ENCODE results near the gene FXYD2. TPM values are rescaled to one million over a fixed set of nuclear protein-coding genes. Genes with fewer than 3 reads are reported as not detected.

FXYD2 gene
- total RNA-seq, 4 donors from 2014 or later = 1.2 TPM; not detected in 3

DNA sequence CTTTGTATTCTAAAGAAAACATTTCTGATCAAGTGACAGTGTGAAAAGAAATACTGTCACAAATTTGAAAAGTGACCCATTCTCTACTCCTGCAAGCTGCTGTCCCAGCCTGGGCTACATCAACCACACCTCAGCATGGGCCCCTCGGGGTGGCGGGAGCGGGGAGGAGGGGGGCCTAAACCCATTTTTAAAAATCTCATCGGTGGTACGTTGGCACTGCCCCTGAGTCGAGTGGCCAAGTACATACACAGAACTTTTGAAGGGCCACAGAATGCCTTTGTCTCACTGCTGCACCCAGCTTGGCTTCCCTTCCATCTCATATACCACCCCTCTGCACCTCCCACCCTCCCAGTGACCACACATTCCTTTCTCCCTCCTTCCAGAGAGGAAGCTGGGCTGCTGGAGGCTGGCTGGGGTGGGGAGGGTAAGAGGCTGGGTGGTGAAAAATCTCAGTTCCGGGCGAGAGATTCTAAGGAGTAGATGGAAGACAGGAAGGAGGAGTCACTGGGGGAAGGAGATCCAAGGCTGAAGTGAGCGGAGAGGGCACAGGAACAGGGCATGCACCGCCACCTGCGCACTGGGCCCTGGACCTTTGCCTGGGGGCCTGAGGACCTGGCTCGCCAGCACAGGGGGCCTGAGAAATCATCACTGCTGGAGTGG is 30.8 kb upstream of the FXYD2 start:
- H3K4me3 ChIP-seq (ENCODE audit: low read depth, poor library complexity, severe bottlenecking) = no peak overlapping the region
- peak in 1 of 2 donors; percentile 63 for DNase-seq (ENCODE audit: low spot score in 2 of 2)
- 73 to 81% methylated on average over 12 of the region's 12 CpGs for WGBS, 2 donors
- intact Hi-C loops (cut with DNase I; ENCODE audit: low total_unique reads) = no loop called here
- TF ChIP-seq POLR2A (IDR thresholded peaks at IDR 0.05) = no peak
- TF ChIP-seq, protein P1, sequence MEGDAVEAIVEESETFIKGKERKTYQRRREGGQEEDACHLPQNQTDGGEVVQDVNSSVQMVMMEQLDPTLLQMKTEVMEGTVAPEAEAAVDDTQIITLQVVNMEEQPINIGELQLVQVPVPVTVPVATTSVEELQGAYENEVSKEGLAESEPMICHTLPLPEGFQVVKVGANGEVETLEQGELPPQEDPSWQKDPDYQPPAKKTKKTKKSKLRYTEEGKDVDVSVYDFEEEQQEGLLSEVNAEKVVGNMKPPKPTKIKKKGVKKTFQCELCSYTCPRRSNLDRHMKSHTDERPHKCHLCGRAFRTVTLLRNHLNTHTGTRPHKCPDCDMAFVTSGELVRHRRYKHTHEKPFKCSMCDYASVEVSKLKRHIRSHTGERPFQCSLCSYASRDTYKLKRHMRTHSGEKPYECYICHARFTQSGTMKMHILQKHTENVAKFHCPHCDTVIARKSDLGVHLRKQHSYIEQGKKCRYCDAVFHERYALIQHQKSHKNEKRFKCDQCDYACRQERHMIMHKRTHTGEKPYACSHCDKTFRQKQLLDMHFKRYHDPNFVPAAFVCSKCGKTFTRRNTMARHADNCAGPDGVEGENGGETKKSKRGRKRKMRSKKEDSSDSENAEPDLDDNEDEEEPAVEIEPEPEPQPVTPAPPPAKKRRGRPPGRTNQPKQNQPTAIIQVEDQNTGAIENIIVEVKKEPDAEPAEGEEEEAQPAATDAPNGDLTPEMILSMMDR (IDR thresholded peaks at IDR 0.05) = no peak

DNA sequence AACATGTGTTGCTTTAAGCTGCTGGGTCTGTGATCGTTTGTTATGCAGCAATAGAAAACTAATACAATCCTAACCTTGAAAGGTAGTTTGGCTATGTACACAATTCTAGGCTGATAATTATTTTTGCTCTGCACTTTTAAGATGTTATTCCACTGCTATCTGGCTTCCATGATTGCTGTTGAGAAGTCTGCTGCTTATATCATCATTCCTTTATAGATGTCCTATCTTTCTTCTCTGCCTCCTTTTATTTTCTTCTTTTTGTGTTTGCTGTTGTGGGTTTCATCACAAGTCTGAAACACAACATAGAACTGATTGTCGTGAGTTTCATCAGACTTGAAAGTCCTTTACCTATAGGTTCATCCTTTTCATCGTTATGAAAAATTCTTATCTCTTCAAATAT is 27.8 kb upstream of the FXYD2 start:
- no peak for DNase-seq (ENCODE audit: low spot score in 2 of 2)
- TF ChIP-seq POLR2A (IDR thresholded peaks at IDR 0.05) = no peak
- TF ChIP-seq, protein P1 (IDR thresholded peaks at IDR 0.05) = no peak
- 64 to 65% methylated on average over 3 of the region's 3 CpGs for WGBS, 2 donors
- intact Hi-C loops (cut with DNase I; ENCODE audit: low total_unique reads) = no loop called here
- no peak overlapping the region for H3K4me3 ChIP-seq (ENCODE audit: low read depth, poor library complexity, severe bottlenecking)

DNA sequence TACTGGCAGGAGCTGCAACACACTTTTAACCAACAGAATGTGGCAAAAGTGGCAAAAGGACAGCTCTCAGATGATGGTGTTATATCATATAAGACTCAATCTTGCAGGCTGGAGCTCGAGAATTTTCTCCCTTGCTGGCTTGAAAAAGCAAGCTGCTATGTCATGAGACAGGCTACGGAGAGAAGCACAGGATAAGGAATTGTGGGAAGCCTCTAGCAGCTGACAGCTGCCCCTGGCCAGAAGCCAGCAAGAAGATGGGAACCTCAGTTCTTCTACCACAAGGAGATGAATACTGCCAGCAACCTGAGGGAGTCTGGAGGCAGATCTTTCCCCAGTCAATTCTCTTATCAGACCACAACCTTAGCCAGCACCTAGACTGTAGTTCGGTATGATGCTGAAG is 27.3 kb upstream of the FXYD2 start:
- TF ChIP-seq POLR2A (IDR thresholded peaks at IDR 0.05) = no peak
- TF ChIP-seq, protein P1 (IDR thresholded peaks at IDR 0.05) = no peak
- peak in 1 of 2 donors; percentile 72 for DNase-seq (ENCODE audit: low spot score in 2 of 2)
- intact Hi-C loops (cut with DNase I; ENCODE audit: low total_unique reads) = no loop called here
- H3K4me3 ChIP-seq (ENCODE audit: low read depth, poor library complexity, severe bottlenecking) = no peak overlapping the region
- WGBS, 2 donors = 60% methylated on average over 3 of the region's 3 CpGs

DNA sequence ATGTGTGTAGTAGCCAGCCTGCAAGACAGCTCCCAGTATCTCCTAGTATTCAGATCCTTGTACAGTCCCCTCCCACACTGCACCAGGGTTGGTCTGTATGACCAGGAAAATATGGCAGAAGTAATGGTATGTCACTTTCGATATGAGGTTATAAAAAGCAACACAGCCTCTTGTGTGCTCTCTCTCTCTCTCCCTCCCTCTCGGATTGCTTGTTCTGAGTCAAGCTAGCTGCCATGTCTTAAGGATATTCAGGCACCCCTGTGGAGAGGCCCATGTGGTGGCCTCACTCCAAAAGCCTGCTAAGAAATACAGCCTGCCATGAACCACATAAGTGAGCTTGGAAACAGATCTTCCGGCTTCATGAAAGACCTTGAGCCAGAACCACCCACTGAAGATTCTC is 26.6 kb upstream of the FXYD2 start:
- intact Hi-C loops (cut with DNase I; ENCODE audit: low total_unique reads) = no loop called here
- peak in 1 of 2 donors; percentile 3 for DNase-seq (ENCODE audit: low spot score in 2 of 2)
- H3K4me3 ChIP-seq (ENCODE audit: low read depth, poor library complexity, severe bottlenecking) = no peak overlapping the region
- TF ChIP-seq, protein P1 (IDR thresholded peaks at IDR 0.05) = no peak
- no peak for TF ChIP-seq POLR2A (IDR thresholded peaks at IDR 0.05)
- 54 to 59% methylated on average over 3 of the region's 3 CpGs for WGBS, 2 donors

DNA sequence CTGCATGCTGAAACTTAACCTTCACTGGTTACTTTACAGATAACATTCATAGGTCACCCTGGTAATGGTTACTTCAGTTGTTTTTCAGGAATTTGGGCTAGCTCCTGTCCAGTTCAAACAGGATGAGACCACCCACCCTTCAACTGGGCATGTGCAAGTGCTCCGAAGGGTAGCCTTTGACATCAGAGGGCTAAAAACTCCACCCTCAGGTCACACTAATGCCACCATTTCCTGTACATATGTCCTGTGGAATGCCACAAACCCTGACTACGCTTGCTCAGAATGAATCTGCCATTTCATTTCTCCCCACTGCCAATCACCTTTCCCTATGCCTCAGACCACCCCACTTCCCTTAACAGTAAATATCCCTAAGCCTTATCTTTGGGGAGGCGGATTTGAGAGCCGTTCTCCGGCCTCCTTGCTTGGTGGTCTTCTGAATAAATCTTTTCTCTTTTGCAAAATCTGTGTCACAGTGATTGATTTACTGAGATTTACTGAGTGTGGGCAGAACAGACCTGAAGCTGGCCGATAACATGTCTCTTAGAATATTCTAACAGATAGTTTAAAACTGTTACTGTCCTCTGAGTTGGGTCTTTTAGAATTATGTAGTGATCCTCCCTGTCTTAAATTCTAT is 25.4 kb upstream of the FXYD2 start:
- intact Hi-C loops (cut with DNase I; ENCODE audit: low total_unique reads) = loop anchor here (5.0 to 10.0 kb wide), 2 partner anchors 205 to 1542 kb away; no protein-coding TSS in a partner anchor
- TF ChIP-seq, protein P1 (IDR thresholded peaks at IDR 0.05) = no peak
- TF ChIP-seq POLR2A (IDR thresholded peaks at IDR 0.05) = no peak
- no peak overlapping the region for H3K4me3 ChIP-seq (ENCODE audit: low read depth, poor library complexity, severe bottlenecking)
- DNase-seq (ENCODE audit: low spot score in 2 of 2) = peak in 1 of 2 donors; percentile 6
- WGBS, 2 donors = 85 to 90% methylated on average over 6 of the region's 6 CpGs

Measured in lower leg skin (tissue), 4 donors.